ENCODE data around the gene CRIM1.
A peak's percentile ranks its signal among the peaks of the same experiment; 100 is the strongest.
"Not testable (repeated sequence)": the region's sequence is repeated elsewhere in the genome, so short reads cannot be mapped to it uniquely, and the experiment has no call there.

The CRIM1 gene

GRCh38 chr2:36362291-36362690 lies 6.7 kb downstream of the CRIM1 start:
- no peak for TF ChIP-seq CTCF (conservative IDR thresholded peaks at IDR 0.05; ENCODE audit: low read depth)
- DNase-seq (ENCODE audit: low spot score): peak; percentile 65
- CTCF ChIA-PET: no interaction called here
- POLR2A ChIA-PET (ENCODE audit: low non-redundant PET): no interaction called here
- H3K27ac ChIP-seq: peak overlapping the region; percentile 83

- CTCF ChIA-PET; DNase-seq (ENCODE audit: low spot score); POLR2A ChIA-PET (ENCODE audit: low non-redundant PET): not testable (repeated sequence)
- peak overlapping the region; percentile 83 for H3K27ac ChIP-seq
These were observed 7.5 kb downstream of the CRIM1 start for GRCh38 chr2:36363085-36363484.

- POLR2A ChIA-PET (ENCODE audit: low non-redundant PET): no interaction called here
- TF ChIP-seq CTCF (conservative IDR thresholded peaks at IDR 0.05; ENCODE audit: low read depth): no peak
- no peak for DNase-seq (ENCODE audit: low spot score)
- H3K27ac ChIP-seq: no peak overlapping the region
- CTCF ChIA-PET: interaction anchor here (0.6 kb wide), 1 partner anchor 989 kb away, joined by 3 read pairs; no protein-coding TSS in a partner anchor
These were observed 11.0 kb downstream of the CRIM1 start for GRCh38 chr2:36366491-36367120.

- peak overlapping the region; percentile 96 for H3K27ac ChIP-seq
- TF ChIP-seq CTCF (conservative IDR thresholded peaks at IDR 0.05; ENCODE audit: low read depth): no peak
- no peak for DNase-seq (ENCODE audit: low spot score)
- ChIA-PET CTCF (no interaction called here), POLR2A (ENCODE audit: low non-redundant PET) (no interaction called here)
These were observed 11.9 kb downstream of the CRIM1 start for GRCh38 chr2:36367486-36367885.

GRCh38 chr2:36367895-36368353 lies 12.3 kb downstream of the CRIM1 start:
- peak overlapping the region; percentile 96 for H3K27ac ChIP-seq
- no peak for TF ChIP-seq CTCF (conservative IDR thresholded peaks at IDR 0.05; ENCODE audit: low read depth)
- ChIA-PET POLR2A (ENCODE audit: low non-redundant PET) (no interaction called here), CTCF (no interaction called here)
- peak; percentile 70 for DNase-seq (ENCODE audit: low spot score)

- TF ChIP-seq CTCF (conservative IDR thresholded peaks at IDR 0.05; ENCODE audit: low read depth): no peak
- ChIA-PET POLR2A (ENCODE audit: low non-redundant PET) (no interaction called here), CTCF (interaction anchor here (0.7 kb wide), 1 partner anchor 605 kb away, joined by 4 read pairs; no protein-coding TSS in a partner anchor)
- peak overlapping the region; percentile 96 for H3K27ac ChIP-seq
- no peak for DNase-seq (ENCODE audit: low spot score)
These were observed 12.9 kb downstream of the CRIM1 start for GRCh38 chr2:36368438-36368837.

GRCh38 chr2:36369163-36369562 lies 13.6 kb downstream of the CRIM1 start:
- no peak for DNase-seq (ENCODE audit: low spot score)
- peak overlapping the region; percentile 79 for H3K27ac ChIP-seq
- no peak for TF ChIP-seq CTCF (conservative IDR thresholded peaks at IDR 0.05; ENCODE audit: low read depth)
- ChIA-PET POLR2A (ENCODE audit: low non-redundant PET) (no interaction called here), CTCF (interaction anchor here (0.7 kb wide), 1 partner anchor 604 kb away, joined by 4 read pairs; no protein-coding TSS in a partner anchor)

Measured in RWPE1 (cell line).